Globus pallidus (tissue), 1 donor: ENCODE results near the gene ETFA.

Experiments
- DNase-seq: peaks from one replicate; pipeline ENCODE4 v3.0.0-alpha.2; 2015; ENCODE audit warnings: low spot score

ETFA gene

GRCh38 chr15:76215634-76216033, 95.6 kb downstream of the ETFA start:
- DNase-seq, result no peak

GRCh38 chr15:76209942-76210341, 101.3 kb downstream of the ETFA start:
- DNase-seq, result no peak

GRCh38 chr15:76209523-76209922, 101.7 kb downstream of the ETFA start:
- no peak for DNase-seq

DNA sequence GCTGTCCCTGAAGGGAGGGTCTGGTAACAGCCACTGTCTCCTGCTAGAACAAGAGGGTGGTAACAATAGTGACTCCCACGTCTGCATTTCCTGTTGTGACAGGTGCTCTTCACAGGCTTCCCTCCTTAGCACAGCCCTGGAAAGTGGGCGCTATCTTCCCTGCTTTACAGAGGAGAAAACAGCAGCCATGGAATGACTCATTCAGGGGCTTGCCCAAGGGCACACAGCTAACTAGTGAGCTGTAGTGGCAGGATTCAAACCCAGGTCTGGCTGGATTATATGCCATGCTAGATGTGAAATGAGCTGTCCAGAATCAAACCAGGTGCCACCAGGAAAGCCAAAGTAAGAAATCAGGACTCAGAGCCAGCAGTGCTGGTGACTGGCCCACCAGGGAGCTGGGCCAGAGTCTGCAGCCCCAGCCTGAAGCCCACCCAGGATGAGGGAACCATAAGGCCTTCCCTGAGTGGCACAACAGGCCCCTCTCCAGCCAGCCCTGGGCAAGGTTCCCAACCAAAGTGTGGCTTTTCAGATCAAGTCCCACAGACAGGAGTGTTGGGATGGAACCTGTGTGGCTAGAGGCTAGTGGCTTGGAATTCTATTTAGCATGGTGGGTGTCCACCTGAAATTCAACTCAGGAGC, 102.4 kb downstream of the ETFA start:
- DNase-seq, result no peak

- DNase-seq, result no peak
Measured at GRCh38 chr15:76208084-76208785, 103.0 kb downstream of the ETFA start.

- peak; percentile 73 for DNase-seq
Measured at GRCh38 chr15:76206325-76206976, 104.8 kb downstream of the ETFA start.

GRCh38 chr15:76204916-76205460, 106.3 kb downstream of the ETFA start:
- DNase-seq, result no peak

DNA sequence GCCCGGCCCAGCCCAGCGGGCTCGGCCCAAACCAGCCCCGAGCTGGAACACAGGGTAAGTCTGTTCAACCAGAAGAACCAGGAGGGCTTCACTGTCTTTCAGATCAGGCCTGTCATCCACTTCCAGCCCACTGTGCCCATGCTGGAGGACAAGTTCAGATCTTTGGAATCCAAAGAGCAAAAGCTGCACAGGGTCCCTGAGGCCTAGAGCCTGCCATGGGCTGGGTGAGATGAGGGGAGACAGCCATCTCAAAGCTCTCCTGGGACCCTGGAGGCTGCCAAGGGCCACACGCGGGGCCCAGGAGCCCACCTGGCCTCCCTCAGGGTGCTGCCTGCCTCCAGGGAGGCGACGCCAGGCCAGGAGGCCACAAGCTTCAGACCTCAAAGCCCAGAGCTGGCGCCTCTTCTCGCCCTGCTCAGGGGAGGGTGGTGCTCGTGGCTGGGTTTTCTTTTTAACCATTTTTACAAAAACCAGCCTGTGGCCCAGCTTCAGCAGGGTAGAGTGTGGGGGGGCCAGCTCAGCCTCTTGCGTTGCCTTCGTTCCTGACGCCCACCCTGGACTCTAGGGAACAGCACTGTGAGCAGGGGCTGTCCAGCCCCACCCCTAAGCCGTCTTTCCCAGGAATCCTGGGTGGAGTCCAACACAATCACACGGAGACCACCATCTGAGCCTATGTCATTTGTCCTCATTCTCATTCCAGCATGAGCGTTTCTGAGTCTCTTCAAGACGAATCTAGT, 107.0 kb downstream of the ETFA start:
- no peak for DNase-seq

- no peak for DNase-seq
Measured at GRCh38 chr15:76203346-76204108, 107.7 kb downstream of the ETFA start.

GRCh38 chr15:76201536-76202255, 109.6 kb downstream of the ETFA start:
- no peak for DNase-seq

DNA sequence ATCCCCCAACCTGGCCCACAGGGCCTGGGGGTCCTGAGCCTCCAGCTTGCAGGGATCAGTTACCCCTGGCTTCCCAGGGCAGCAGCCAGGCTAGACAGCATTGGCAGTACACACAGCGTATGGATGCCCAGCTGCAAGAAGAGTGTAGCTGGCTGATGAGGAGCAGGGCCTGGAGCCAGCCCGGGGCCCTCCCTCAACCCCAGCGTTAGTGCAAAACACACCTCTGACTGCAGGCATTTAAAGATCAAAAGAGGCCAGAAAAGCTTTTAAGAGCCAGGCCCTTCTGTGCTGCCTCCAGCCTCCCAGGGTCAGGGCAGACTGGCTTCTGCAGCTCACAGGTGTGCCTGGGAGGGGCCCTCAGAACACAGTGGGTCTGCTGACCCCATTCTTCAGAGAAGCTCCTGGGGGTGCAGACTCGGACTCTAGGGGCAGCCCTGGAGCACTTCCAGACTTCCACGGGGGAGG, 110.6 kb downstream of the ETFA start:
- no peak for DNase-seq

DNA sequence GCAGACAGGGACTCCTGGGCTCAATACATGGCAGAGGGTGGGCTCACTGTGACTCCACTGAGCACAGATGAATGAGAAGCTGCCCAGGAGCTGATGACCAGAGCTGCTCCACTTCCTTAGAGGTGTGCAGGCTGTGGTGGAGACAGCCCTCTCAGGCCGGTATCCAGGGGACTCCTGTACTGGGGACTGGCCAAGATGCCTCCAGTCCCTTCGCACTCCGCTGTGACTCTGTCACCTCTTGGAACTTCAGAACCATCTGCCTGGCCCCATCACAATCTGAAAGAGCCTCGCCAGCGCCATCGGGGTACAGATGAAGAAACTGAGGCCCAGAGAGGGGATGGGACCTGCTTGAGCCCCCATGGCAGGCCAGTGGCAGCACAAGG, 111.2 kb downstream of the ETFA start:
- no peak for DNase-seq

GRCh38 chr15:76199106-76200082, 111.9 kb downstream of the ETFA start:
- no peak for DNase-seq

DNA sequence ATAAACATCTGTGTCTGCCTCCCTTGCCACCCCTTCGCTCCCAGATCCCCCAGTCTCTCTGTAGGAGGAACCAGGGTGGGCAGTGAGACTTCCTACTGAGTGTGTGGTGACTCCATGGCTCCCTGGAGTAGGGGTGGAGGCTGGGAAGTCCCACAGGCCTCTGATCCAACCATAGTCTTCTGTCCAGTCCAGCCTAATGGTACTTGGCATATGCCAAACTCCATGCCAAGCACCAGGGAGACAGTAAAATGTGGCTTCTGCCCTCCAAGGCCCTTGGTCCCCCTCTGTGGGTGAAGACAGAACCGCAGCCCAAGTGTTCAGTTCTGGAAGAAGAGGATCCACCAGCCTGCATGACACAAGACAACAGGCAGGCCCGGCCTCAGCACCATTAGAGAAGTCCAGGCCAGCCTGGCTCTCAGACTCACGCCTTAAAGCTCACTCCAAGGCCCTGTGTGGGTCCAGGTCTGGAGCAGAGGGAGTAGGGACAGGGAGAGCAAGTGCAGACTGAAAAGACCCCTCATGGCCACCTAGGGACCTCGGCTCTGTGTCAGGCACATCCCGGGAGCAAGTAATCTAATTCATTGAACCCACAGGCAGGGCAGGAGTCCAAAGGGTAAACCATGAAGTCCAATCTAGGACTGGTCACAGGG, 112.7 kb downstream of the ETFA start:
- no peak for DNase-seq

- DNase-seq, result no peak
Measured at GRCh38 chr15:76197703-76198455, 113.4 kb downstream of the ETFA start.

DNA sequence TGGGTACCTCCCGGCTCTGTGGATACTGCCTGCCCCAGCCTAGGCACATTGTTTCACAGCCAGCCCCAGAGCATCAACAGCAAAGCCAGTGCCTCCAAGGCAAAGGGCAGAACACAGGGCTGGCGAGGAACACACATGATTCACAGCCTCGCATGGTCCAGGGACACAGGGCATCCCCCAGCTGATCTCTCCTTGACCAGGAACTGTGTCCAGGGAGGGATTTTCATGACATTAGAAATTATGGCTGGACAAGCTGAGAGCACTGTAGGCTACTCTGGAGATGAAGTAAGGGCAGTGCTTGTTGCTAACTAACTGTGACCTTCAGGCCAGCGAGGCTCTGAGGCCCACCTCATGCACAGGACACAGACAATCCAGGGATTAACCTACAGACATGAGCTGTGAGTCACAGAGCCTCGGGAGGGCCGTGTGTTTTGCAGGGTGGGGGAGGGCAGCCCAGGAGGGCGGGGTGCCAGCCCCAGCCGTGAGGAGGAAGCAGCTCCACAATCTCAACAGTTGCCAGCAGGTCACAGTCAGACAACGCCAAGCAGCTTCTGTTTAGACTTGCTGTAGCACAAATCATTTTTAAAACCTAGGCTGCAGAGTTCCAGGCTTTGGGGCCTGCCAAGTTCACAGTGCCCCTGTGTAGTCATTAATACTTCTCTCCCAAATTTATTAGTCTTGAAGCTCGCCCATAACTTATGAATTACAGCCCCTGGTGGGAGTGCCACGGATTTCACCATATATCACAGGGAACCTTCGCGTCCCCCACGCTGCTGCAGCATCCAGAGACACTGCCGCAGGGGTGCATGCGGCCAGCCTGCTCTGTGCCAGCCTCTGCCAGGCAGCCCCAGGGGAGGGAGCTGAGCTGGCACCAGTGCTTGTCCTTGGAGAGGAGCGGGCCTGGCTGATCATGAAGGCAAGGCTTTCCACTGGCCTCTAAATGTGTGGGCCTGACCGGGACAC, 114.7 kb downstream of the ETFA start:
- peak; percentile 83 for DNase-seq
